A673 (cell line): ENCODE data around the gene DNMBP.

Experiments used
- CTCF ChIP-seq: fragments of 300-800, 200-600 bp; sonication (generic); conservative IDR thresholded peaks from 2 replicates; pipeline ENCODE4 v1.5.1; 2017; ENCODE audit warnings: low read depth, mild to moderate bottlenecking, antibody characterized with exemption, low read length, moderate library complexity, mixed read lengths
- EZH2 ChIP-seq: fragments of 200-600 bp; sonication (generic); IDR thresholded peaks from 2 replicates; pipeline ENCODE4 v1.6.1; 2017; ENCODE audit warnings: borderline replicate concordance, low read depth, mild to moderate bottlenecking, mixed read lengths, antibody characterized with exemption, low read length; ENCODE audit not compliant: poor library complexity, severe bottlenecking

GRCh38 chr10:99920486-99920885 is 89.3 kb downstream of the DNMBP start:
- TF ChIP-seq CTCF (no peak), EZH2 (no peak)
